GM19099 (cell line): ENCODE measurements around the gene SNCG.

ENCODE experiments used
- POLR2A ChIP-seq: IDR thresholded peaks from 3 replicates; pipeline ENCODE4 v1.6.1; 2011; ENCODE audit warnings: low read depth; ENCODE audit not compliant: insufficient read length; ENCODE audit errors: extremely low read depth

The SNCG gene

GRCh38 chr10:86942441-86943315, 15.7 kb upstream of the SNCG start:
- no peak for TF ChIP-seq POLR2A

- TF ChIP-seq POLR2A, result no peak
Measured at GRCh38 chr10:86943316-86944030, 14.9 kb upstream of the SNCG start.

- TF ChIP-seq POLR2A, result no peak
Measured at GRCh38 chr10:86944031-86944419, 14.4 kb upstream of the SNCG start.

GRCh38 chr10:86944471-86944870, 13.9 kb upstream of the SNCG start:
- TF ChIP-seq POLR2A, result no peak

- no peak for TF ChIP-seq POLR2A
Measured at GRCh38 chr10:86944907-86945306, 13.5 kb upstream of the SNCG start.

- no peak for TF ChIP-seq POLR2A
Measured at GRCh38 chr10:86945361-86946212, 12.8 kb upstream of the SNCG start.

GRCh38 chr10:86946213-86947155, 11.9 kb upstream of the SNCG start:
- no peak for TF ChIP-seq POLR2A

GRCh38 chr10:86950349-86950748, 8.1 kb upstream of the SNCG start:
- TF ChIP-seq POLR2A, result no peak

GRCh38 chr10:86951184-86951761, 7.1 kb upstream of the SNCG start:
- no peak for TF ChIP-seq POLR2A

- no peak for TF ChIP-seq POLR2A
Measured at GRCh38 chr10:86952106-86952505, 6.3 kb upstream of the SNCG start.

- no peak for TF ChIP-seq POLR2A
Measured at GRCh38 chr10:86953747-86954680, 4.4 kb upstream of the SNCG start.

GRCh38 chr10:86954681-86955500, 3.5 kb upstream of the SNCG start:
- no peak for TF ChIP-seq POLR2A

- no peak for TF ChIP-seq POLR2A
Measured at GRCh38 chr10:86955501-86956194, 2.8 kb upstream of the SNCG start.
